Thymus (tissue), 11 donors: Measurements from ENCODE around the gene SORCS3. TPM values are rescaled to one million over a fixed set of nuclear protein-coding genes. Genes with fewer than 3 reads are reported as not detected.

Experiments used
- DNase-seq, 9 donors: peaks; one replicate each; pipeline ENCODE4 v3.0.0-alpha.2; 2013; ENCODE audit warnings: low spot score in 9 of 9, low read depth in 6 of 9, missing footprints in 1 of 9
- H3K27ac ChIP-seq, 2 donors: one replicate each; pipeline ENCODE4 v1.5.1; 2013; ENCODE audit warnings: control low read depth in 1 of 2, low read depth in 1 of 2, low read length in 1 of 2, mild to moderate bottlenecking in 1 of 2, moderate library complexity in 1 of 2
- H3K27me3 ChIP-seq, 2 donors: one replicate each; pipeline ENCODE4 v1.5.1; 2013; ENCODE audit warnings: low read length in 1 of 2; ENCODE audit not compliant: control insufficient read depth in 2 of 2, insufficient read depth in 1 of 2
- H3K36me3 ChIP-seq, 2 donors: one replicate each; pipeline ENCODE4 v1.5.1; 2013; ENCODE audit warnings: low read length in 1 of 2, mild to moderate bottlenecking in 1 of 2, moderate library complexity in 1 of 2; ENCODE audit not compliant: control insufficient read depth in 2 of 2, insufficient read depth in 2 of 2
- H3K4me1 ChIP-seq, 2 donors: one replicate each; pipeline ENCODE4 v1.5.1; 2013; ENCODE audit warnings: low read length in 2 of 2; ENCODE audit not compliant: control insufficient read depth in 2 of 2, insufficient read depth in 2 of 2
- H3K4me3 ChIP-seq, 2 donors: one replicate each; pipeline ENCODE4 v1.5.1; 2013; ENCODE audit warnings: low read length in 2 of 2, control low read depth in 1 of 2, mild to moderate bottlenecking in 1 of 2
- H3K9me3 ChIP-seq, 2 donors: one replicate each; pipeline ENCODE4 v1.5.1; 2013; ENCODE audit warnings: low read length in 1 of 2, mild to moderate bottlenecking in 1 of 2; ENCODE audit not compliant: control insufficient read depth in 2 of 2, insufficient read depth in 1 of 2
- WGBS: extraction: QIAGEN DNeasy Blood & Tissue Kit; methylation state at CpG from one replicate; pipeline ENCODE4 v1.1.7; 2013; 5-methylcytosine and 5-hydroxymethylcytosine counted together
- polyA plus RNA-seq: library from polyadenylated mRNA; stranded (reverse); fragments of 200-250 nt; gene quantifications from one replicate; pipeline ENCODE4 v1.2.3, GENCODE V29; 2013
- total RNA-seq: library from RNA; stranded (reverse); fragments of 120-200 nt; gene quantifications from one replicate; pipeline ENCODE4 v1.2.4, GENCODE V29; 2013
- donor health status: healthy.

SORCS3 gene
- total and polyA plus RNA-seq, 2 donors, result 0.05 TPM

DNA sequence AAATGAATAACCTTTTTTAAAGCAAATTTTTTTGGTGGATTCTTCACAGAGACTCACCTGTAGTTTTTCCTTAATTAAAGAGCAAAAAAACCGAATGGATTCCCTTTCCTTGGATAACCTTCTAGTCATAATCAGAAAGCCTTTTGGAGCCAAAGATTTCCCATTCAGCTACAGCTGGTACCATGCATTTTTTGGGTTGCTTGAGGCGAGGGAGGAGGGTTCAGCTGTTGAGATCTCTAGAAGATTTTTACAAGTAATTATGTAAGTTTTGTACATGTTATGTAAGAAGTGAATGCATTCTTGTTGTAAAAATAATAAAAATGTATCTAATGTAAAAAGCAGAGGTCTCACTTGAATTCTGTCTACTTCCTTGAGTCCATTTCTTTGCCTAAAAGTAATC is 463.2 kb downstream of the SORCS3 start:
- 66% methylated on average over 2 of the region's 2 CpGs for WGBS
- Histone ChIP-seq H3K27me3 (no peaks in the 10 kb centered on the region), H3K27ac (no peak overlapping the region), H3K9me3 (no peaks in the 10 kb centered on the region), H3K36me3 (no peaks in the 10 kb centered on the region), H3K4me1 (no peaks in the 10 kb centered on the region), H3K4me3 (no peak overlapping the region)
- no peak for DNase-seq

DNA sequence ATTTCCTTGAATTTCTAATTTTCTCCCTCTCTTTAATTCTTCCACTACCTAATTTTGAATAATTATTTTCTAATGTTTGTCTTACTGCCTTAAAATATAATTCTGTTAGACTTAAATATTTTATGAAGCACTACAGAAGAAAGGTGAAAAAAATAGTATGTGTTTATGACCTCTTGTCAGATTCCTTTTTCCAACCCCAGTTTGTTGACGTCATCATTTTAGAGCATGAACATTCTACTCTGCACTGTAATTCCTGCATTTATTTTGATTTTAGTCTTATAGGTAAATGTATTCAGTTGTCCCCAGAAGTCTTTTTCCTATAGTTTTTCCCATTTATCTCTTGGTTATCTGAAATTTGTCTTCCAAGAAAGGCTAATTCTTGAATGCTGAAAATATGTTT is 468.1 kb downstream of the SORCS3 start:
- WGBS, result 97% methylated on average over 1 of the region's 1 CpG
- H3K4me1 ChIP-seq, result no peaks in the 10 kb centered on the region
- DNase-seq, result no peak

GRCh38 chr10:105112862-105113261 is 471.8 kb downstream of the SORCS3 start:
- 54% methylated on average over 6 of the region's 6 CpGs for WGBS
- no peaks in the 10 kb centered on the region for H3K36me3 ChIP-seq
- H3K4me1 ChIP-seq, result no peaks in the 10 kb centered on the region
- H3K4me3 ChIP-seq, result no peak overlapping the region
- DNase-seq, result no peak
- H3K27me3 ChIP-seq, result no peaks in the 10 kb centered on the region
- H3K27ac ChIP-seq, result no peak overlapping the region
- H3K9me3 ChIP-seq, result no peaks in the 10 kb centered on the region

More for the DNA sequence above, 468.1 kb downstream of the SORCS3 start:
- no peaks in the 10 kb centered on the region for H3K27me3 ChIP-seq
- H3K36me3 ChIP-seq, result no peaks in the 10 kb centered on the region
- H3K27ac ChIP-seq, result no peak overlapping the region
- H3K9me3 ChIP-seq, result no peaks in the 10 kb centered on the region
- H3K4me3 ChIP-seq, result no peak overlapping the region

DNA sequence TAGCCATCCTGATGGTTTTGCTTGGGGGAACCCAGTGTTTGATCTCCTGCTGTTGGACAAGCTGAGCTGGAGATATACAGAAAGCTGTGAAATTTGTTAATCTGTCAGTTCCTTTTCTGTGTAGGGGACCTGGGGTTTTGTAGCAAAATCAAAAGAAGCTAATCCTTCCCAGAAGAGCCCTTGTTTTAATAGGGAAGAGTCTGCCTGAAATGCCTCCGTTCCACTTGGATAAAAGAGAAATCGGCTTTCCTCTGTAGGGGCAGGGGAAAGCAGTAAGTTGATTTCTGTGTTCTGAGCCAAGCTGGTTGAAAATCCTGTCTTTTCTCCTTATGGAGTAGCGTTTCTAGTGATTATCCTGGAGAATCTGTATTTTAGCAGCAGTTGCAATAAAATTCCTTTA is 472.6 kb downstream of the SORCS3 start:
- WGBS, result 79% methylated on average over 3 of the region's 3 CpGs
- Histone ChIP-seq H3K4me1 (no peaks in the 10 kb centered on the region), H3K9me3 (no peaks in the 10 kb centered on the region), H3K4me3 (no peak overlapping the region), H3K27ac (no peak overlapping the region), H3K36me3 (no peaks in the 10 kb centered on the region), H3K27me3 (no peaks in the 10 kb centered on the region)
- no peak for DNase-seq

DNA sequence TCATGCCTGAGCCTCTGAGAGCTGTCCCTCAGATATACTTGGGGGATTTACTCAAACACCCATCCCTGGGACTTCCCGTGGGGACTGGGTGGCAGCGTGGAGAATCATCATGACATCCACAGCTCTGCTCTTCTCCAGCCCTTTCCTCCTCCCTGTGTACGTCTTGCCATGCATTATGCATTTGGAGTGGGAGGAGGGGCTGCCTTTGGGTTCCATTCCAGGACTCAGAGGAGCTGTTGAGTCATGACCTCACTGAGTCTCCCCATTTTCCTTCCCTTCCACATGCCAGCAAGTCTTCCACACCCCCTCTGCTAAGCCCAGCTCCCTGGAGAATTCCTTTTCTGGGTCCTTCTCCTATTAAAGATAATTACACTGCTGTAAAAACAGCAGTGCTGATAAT is 480.7 kb downstream of the SORCS3 start:
- no peak overlapping the region for H3K27ac ChIP-seq
- no peaks in the 10 kb centered on the region for H3K36me3 ChIP-seq
- no peaks in the 10 kb centered on the region for H3K9me3 ChIP-seq
- H3K4me3 ChIP-seq, result no peak overlapping the region
- no peaks in the 10 kb centered on the region for H3K4me1 ChIP-seq
- DNase-seq, result no peak
- no peaks in the 10 kb centered on the region for H3K27me3 ChIP-seq
- WGBS, result 87% methylated on average over 3 of the region's 3 CpGs

DNA sequence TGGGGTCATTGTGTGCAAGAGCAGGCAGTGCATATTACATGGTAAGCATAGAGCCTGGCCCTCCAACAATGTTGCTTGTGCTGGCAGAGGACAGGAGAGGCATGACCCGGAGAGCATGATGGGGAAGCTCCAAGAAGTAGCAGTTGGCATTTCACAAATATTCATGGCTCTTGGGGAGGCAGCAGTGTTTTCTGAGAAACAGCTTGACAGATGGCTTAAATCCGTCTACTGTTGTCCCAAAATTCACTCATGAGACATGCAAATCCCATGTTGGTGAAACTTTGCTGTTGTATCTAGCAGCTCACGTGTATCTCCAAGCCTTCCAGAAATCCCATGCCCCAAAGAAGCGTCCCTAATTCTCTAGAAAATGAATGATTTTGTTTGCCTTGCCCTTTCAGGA is 487.0 kb downstream of the SORCS3 start:
- H3K4me1 ChIP-seq, result no peaks in the 10 kb centered on the region
- no peak for DNase-seq
- no peaks in the 10 kb centered on the region for H3K27me3 ChIP-seq
- 90% methylated on average over 4 of the region's 4 CpGs for WGBS
- no peaks in the 10 kb centered on the region for H3K36me3 ChIP-seq
- no peak overlapping the region for H3K4me3 ChIP-seq
- H3K9me3 ChIP-seq, result no peaks in the 10 kb centered on the region
- no peak overlapping the region for H3K27ac ChIP-seq

- 96% methylated on average over 3 of the region's 3 CpGs for WGBS
- DNase-seq, result no peak
- Histone ChIP-seq H3K9me3 (no peaks in the 10 kb centered on the region), H3K4me3 (no peak overlapping the region), H3K4me1 (no peaks in the 10 kb centered on the region), H3K27me3 (no peaks in the 10 kb centered on the region), H3K36me3 (no peaks in the 10 kb centered on the region), H3K27ac (no peak overlapping the region)
These were observed 497.3 kb downstream of the SORCS3 start for GRCh38 chr10:105138358-105138757.

- 81% methylated on average over 6 of the region's 6 CpGs for WGBS
- Histone ChIP-seq H3K27me3 (no peaks in the 10 kb centered on the region), H3K4me3 (no peak overlapping the region), H3K27ac (no peak overlapping the region), H3K4me1 (no peaks in the 10 kb centered on the region), H3K9me3 (no peaks in the 10 kb centered on the region), H3K36me3 (no peaks in the 10 kb centered on the region)
- no peak for DNase-seq
These were observed 498.3 kb downstream of the SORCS3 start for GRCh38 chr10:105139363-105139896.

GRCh38 chr10:105140600-105140999 is 499.5 kb downstream of the SORCS3 start:
- WGBS, result 63% methylated on average over 3 of the region's 3 CpGs
- Histone ChIP-seq H3K27ac (no peak overlapping the region), H3K4me3 (no peak overlapping the region), H3K9me3 (no peaks in the 10 kb centered on the region), H3K36me3 (no peaks in the 10 kb centered on the region), H3K27me3 (no peaks in the 10 kb centered on the region), H3K4me1 (no peaks in the 10 kb centered on the region)
- DNase-seq, result no peak

DNA sequence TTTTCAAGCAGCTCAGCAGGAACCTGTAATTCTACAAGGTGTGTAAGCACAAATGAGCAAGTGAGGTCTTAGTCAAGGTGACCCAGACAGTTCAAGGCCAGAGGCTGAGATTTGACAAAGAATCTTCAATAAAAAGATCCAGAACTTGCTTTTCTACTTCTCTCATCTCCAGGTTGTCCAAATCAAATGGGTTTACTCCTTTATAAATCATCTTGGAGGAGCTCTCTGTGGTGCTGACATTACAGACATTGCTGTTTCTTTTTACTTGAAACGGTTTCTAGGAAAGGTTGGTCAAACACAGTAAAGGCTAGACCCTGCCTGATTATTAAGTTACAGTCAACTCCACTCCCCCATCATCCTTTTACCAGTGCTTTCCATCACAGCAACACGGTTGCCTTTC is 504.6 kb downstream of the SORCS3 start:
- Histone ChIP-seq H3K9me3 (no peaks in the 10 kb centered on the region), H3K4me1 (no peaks in the 10 kb centered on the region), H3K27me3 (no peaks in the 10 kb centered on the region), H3K27ac (no peak overlapping the region), H3K36me3 (no peaks in the 10 kb centered on the region), H3K4me3 (no peak overlapping the region)
- WGBS, result 72% methylated on average over 2 of the region's 2 CpGs
- DNase-seq, result no peak
